NOMO-1 treated with dmso at 0.1 percent for 144 hours (cell line): ENCODE data around the gene MCRIP2.
"Not testable (repeated sequence)": the region's sequence is repeated elsewhere in the genome, so short reads cannot be mapped to it uniquely, and the experiment has no call there.

Experiments
- DNase-seq: peaks from one replicate; lab custom pipeline; 2025; ENCODE audit not compliant: unreplicated experiment; lab: John Stamatoyannopoulos, UW

MCRIP2 gene

GRCh38 chr16:680625-680945, 39.0 kb downstream of the MCRIP2 start:
- no peak for DNase-seq

GRCh38 chr16:680967-681745, 39.5 kb downstream of the MCRIP2 start:
- no peak for DNase-seq

GRCh38 chr16:681746-682427, 40.3 kb downstream of the MCRIP2 start:
- no peak for DNase-seq

- no peak for DNase-seq
These were observed 41.1 kb downstream of the MCRIP2 start for GRCh38 chr16:682493-683395.

- DNase-seq, result no peak
These were observed 41.9 kb downstream of the MCRIP2 start for GRCh38 chr16:683396-684070.

GRCh38 chr16:684071-684794, 42.6 kb downstream of the MCRIP2 start, which contains the start of gene JMJD8:
JMJD8 (minus strand) TSS chr16:684334; CDS start chr16:684319, 15 bp downstream.
- DNase-seq, result peak; percentile 91

GRCh38 chr16:684961-685696, 43.5 kb downstream of the MCRIP2 start:
- no peak for DNase-seq

GRCh38 chr16:685967-686366, 44.3 kb downstream of the MCRIP2 start:
- DNase-seq, result no peak

- no peak for DNase-seq
These were observed 45.0 kb downstream of the MCRIP2 start for GRCh38 chr16:686459-687260.

GRCh38 chr16:687499-687898, 45.9 kb downstream of the MCRIP2 start:
- no peak for DNase-seq

- DNase-seq, result no peak
These were observed 47.7 kb downstream of the MCRIP2 start for GRCh38 chr16:689175-689897.

GRCh38 chr16:691242-691641, 49.6 kb downstream of the MCRIP2 start:
- DNase-seq, result not testable (repeated sequence)

- no peak for DNase-seq
These were observed 50.9 kb downstream of the MCRIP2 start for GRCh38 chr16:692356-693108.

GRCh38 chr16:693364-693763, 51.7 kb downstream of the MCRIP2 start:
- no peak for DNase-seq

GRCh38 chr16:693766-694165, 52.1 kb downstream of the MCRIP2 start:
- DNase-seq, result no peak

GRCh38 chr16:694187-694862, 52.7 kb downstream of the MCRIP2 start:
- DNase-seq, result no peak

- DNase-seq, result no peak
These were observed 53.3 kb downstream of the MCRIP2 start for GRCh38 chr16:694863-695354.
